ENCODE data around the gene KIAA0319L.
A peak's percentile ranks its signal among the peaks of the same experiment; 100 is the strongest.

KIAA0319L gene

GRCh38 chr1:35535243-35535642 is 22.0 kb downstream of the KIAA0319L start:
- DNase-seq = no peak

GRCh38 chr1:35533586-35533985 is 23.6 kb downstream of the KIAA0319L start:
- DNase-seq = no peak

DNA sequence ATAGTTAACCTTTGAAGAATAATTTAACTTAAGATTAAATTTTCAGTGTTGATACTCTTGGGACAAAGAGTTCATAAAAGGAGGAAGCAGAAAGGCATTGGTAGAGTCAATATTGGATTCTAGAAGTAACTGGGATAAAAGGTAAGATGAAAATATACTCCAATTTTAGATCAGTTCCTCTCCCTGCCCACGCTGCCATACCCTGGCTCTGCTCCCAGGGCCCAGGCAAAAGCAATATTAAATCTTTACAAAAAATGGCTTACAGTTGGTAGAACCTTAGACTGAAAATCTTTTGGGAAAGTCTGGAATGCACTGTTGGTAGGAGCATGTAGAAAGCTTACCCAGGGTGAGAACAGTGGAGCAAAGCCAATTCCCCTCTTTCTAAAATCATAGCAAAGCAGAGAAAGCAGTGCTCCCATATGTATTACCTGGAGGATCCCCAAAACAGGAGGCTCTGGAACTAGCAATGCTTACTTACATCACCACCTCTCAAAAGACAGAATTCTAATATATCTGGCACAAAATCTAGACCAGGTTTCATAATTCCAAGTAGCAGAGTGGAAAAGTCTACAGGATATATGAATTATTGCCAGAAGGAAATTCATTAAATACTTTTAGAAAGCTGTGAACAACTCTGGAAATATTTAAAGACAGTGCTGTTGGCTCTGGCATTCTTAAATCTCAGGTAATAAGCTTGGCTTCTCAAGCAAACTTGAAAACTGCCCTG is 24.5 kb downstream of the KIAA0319L start:
- DNase-seq = no peak

DNA sequence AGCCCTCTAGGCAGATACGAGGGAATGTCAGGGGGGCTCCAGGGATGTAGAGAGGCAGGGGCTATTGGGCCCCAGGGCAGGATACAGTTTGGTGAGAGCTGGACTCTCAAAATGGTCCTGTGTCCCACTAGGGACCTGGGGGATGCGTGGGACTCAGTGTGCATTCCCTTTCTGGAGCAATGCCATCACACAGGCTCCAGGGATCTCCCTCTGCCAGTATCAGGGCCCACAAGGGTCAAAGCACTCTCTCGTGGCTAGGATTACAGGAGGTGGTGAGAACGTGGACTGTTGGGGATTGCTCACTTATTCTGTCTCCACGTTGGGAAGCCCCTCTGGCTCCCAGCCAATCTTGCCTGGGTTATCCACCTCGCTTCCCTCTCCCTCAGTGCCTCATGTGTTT is 25.8 kb downstream of the KIAA0319L start:
- DNase-seq = no peak

DNA sequence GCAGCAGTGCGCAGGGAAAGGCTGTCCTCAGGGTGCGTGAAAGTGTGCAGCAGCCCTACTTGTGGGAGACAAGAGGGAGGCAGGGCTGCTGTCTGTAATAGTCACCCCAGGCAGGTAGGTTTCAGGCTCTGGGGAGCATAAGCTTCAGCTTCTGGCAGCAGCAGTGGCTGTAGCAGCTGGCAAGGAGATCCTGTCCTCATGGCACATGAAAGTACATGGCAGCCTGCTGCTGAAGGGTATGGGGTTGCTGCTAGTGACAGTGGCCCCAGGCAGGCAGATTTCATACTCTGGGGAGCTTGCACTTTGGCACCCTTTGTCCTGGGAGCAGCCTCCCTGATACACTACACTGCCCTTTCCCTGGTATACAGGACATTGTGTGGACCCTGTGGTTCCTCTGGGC is 26.3 kb downstream of the KIAA0319L start:
- no peak for DNase-seq

GRCh38 chr1:35530168-35530567 is 27.0 kb downstream of the KIAA0319L start:
- no peak for DNase-seq

- no peak for DNase-seq
Measured at GRCh38 chr1:35524106-35524505, 33.1 kb downstream of the KIAA0319L start.

DNA sequence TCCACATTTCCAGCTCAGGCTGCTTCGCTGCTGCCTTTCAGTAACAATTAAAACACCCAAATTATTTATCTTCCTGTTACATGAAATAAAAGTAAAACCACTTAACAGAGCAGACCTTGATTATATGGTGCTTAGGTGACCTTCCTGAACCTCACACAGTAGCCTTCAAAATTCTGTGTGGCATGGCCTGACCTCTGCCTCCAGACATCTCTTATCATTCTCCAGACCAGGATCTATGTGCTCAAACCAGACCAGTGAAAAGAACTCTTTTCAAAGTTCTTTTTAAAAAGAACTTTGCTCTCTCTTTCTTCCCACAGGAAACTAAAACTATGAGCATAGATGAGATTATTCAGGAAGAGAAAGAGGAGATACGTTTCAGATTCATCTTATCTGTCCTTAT is 37.8 kb downstream of the KIAA0319L start:
- no peak for DNase-seq

DNA sequence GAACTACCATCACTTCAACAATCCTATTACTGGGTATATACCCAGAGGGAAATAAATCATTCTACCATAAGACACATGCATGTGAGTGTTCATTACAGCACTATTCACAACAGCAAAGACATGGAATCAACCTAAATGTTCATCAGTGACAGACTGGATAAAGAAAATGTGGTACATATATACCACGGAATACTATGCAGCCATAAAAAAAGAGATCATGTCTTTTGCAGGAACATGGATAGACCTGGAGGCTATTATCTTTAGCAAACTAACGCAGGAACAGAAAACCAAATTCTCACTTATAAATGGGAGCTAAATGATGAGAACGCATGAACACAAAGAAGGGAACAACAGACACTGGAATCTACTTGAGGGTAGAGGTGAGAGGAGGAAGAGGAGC is 39.0 kb downstream of the KIAA0319L start:
- DNase-seq = no peak

- no peak for DNase-seq
Measured at GRCh38 chr1:35511305-35511704, 45.9 kb downstream of the KIAA0319L start.

GRCh38 chr1:35509558-35509957 is 47.6 kb downstream of the KIAA0319L start:
- DNase-seq = no peak

GRCh38 chr1:35507947-35508346 is 49.3 kb downstream of the KIAA0319L start:
- DNase-seq = no peak

DNA sequence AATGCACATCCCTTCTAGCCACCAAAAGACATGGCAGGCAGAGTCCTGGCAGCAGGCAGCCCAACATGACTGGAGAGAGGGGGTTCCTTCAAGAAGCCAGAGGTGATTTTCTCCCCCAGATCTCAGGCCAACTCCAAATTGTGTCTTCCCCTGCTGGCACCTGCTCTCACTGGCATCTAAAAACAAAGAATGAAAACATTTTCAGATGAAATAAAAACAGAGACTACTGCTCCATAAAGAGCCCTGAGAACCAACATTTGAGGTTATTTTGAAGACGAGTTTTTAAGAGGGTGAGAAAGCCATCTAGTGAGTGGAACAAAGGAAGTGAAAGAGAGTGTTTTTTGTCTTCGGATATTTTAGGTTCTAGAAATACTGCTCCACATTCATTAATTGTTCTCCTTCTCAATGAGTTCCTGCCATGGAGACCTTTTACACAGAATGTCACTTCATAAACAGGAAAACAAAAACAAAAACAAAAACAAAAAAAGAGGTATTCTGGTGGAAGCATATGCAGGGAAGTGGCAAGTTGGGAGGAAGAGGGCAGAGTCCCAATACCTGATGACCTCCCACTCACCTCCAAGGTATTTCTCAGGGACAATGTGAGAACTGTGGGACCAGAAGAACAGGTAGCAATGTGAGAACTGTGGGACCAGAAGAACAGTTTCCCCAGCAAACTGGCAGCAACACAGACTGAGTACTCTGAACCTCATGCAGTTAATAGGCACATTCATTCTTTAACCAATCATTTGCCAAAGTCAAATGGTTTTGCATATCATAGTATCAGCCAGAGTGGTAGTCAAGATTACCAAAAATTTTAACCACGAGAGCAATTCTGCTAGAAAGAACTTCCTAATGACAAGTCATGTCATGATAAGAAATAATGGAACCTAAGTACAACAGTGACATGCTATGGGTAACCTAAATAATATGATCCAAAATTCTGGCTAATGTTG is 50.0 kb downstream of the KIAA0319L start:
- no peak for DNase-seq

GRCh38 chr1:35505911-35506798 is 51.0 kb downstream of the KIAA0319L start:
- DNase-seq = no peak

- DNase-seq = no peak
Measured at GRCh38 chr1:35502242-35502641, 55.0 kb downstream of the KIAA0319L start.

DNA sequence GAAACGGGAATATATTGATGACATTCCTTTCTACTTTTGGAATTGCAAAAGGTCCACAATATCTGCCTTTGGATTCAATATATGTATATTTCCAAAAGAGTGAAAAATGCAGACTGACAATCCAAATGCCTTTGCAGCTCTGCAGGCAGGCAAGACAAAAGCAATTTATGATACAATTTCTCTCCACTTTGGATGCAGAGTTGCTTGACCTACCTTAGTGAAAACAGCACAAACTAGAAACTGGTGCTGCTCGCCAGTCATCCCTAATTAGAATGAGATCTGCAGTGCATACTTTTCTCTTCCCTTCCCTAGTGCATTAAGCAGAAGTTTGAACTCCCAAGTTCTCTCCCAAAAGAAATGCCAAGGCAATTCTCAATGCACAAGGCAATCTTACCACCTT is 56.8 kb downstream of the KIAA0319L start:
- DNase-seq = no peak

- DNase-seq = peak; percentile 14
Measured at GRCh38 chr1:35499652-35500176, 57.5 kb downstream of the KIAA0319L start.

- no peak for DNase-seq
Measured at GRCh38 chr1:35499231-35499630, 58.0 kb downstream of the KIAA0319L start.

- no peak for DNase-seq
Measured at GRCh38 chr1:35497571-35497970, 59.6 kb downstream of the KIAA0319L start.

GRCh38 chr1:35490250-35490649 is 67.0 kb downstream of the KIAA0319L start:
- no peak for DNase-seq

GRCh38 chr1:35488336-35488735 is 68.9 kb downstream of the KIAA0319L start:
- no peak for DNase-seq

DNA sequence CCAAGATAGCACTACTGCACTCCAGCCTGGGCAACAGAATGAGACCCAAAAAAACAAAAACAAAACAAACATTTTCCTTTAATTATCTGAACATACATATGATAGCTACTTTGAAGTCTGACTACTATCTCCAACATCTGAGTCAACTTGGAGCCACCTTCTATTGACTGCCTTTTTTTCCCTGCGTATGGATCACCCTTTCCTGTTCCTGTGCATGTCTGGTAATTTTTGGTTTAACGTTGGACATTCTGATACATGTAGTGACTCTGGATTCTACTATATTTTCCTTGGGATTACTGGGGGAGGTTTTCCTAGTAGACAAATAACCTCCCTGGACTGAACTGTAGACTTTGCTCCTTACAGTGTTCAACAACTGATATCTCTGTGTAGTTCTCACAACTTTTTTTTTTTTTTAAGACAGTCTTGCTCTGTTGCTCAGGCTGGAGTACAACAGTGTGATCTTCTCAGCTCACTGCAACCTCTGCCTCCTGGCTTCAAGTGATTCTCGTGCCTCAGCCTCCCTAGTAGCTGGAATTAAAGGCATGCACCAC is 70.3 kb downstream of the KIAA0319L start:
- DNase-seq = no peak

DNA sequence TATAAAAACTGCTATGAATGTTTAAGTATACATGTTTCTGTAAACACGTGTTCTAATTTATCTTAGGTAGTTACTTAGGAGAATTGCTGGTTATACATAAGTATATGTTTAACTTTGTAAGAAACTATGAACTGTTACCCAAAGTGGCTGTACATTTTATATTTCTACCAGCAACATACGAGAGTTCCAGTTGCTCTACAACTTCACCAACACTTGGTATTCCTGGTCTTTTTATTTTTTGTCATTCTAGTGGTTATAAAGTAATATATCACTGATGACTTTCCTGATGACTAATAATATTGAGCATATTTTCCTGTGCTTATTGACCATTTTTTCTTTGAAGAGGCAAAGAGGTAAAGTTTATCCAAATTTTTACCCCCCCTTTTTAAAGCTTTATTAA is 76.0 kb downstream of the KIAA0319L start:
- no peak for DNase-seq
